Measurements from ENCODE around the gene BCL11A.

GRCh38 chr2:60468382-60469085 lies 84.9 kb downstream of the BCL11A start:
- TF ChIP-seq EP300 (IDR thresholded peaks at IDR 0.05) = no peak
- no peak for TF ChIP-seq CTCF (IDR thresholded peaks at IDR 0.05)
- no peak for TF ChIP-seq POLR2AphosphoS5 (IDR thresholded peaks at IDR 0.05)
